T-helper 1 cell (primary cell): ENCODE measurements around the gene DIP2A.

Source experiments
- DNase-seq, 5 donors: peaks; one replicate each; pipeline ENCODE4 v3.0.0-alpha.2; 2012 to 2020

DIP2A gene

GRCh38 chr21:46538262-46538661 is 79.6 kb downstream of the DIP2A start:
- no peak for DNase-seq

- DNase-seq = no peak
These were observed 80.4 kb downstream of the DIP2A start for GRCh38 chr21:46538851-46539666.

GRCh38 chr21:46540087-46540710 is 81.5 kb downstream of the DIP2A start:
- DNase-seq = peak in 1 of 5 donors; percentile 47

- no peak for DNase-seq
These were observed 84.0 kb downstream of the DIP2A start for GRCh38 chr21:46542588-46543124.

- no peak for DNase-seq
These were observed 84.6 kb downstream of the DIP2A start for GRCh38 chr21:46543306-46543705.

- DNase-seq = no peak
These were observed 85.3 kb downstream of the DIP2A start for GRCh38 chr21:46544003-46544402.

GRCh38 chr21:46544824-46545223 is 86.1 kb downstream of the DIP2A start:
- DNase-seq = no peak

- no peak for DNase-seq
These were observed 86.7 kb downstream of the DIP2A start for GRCh38 chr21:46545363-46545762.

- DNase-seq = no peak
These were observed 87.2 kb downstream of the DIP2A start for GRCh38 chr21:46545911-46546310.

- DNase-seq = no peak
These were observed 88.1 kb downstream of the DIP2A start for GRCh38 chr21:46546799-46547198.

- DNase-seq = no peak
These were observed 91.0 kb downstream of the DIP2A start for GRCh38 chr21:46549650-46550049.

GRCh38 chr21:46550116-46550941 is 91.6 kb downstream of the DIP2A start:
- peak; percentile 45 to 73 (median 58) for DNase-seq

- peak in 3 of 5 donors; percentile 15 to 36 (median 32) for DNase-seq
These were observed 93.0 kb downstream of the DIP2A start for GRCh38 chr21:46551636-46552241.

GRCh38 chr21:46552274-46552673 is 93.6 kb downstream of the DIP2A start:
- peak in 2 of 5 donors; percentile 10 to 14 for DNase-seq

- no peak for DNase-seq
These were observed 94.2 kb downstream of the DIP2A start for GRCh38 chr21:46552865-46553379.

GRCh38 chr21:46553993-46554392 is 95.3 kb downstream of the DIP2A start:
- DNase-seq = no peak

GRCh38 chr21:46554431-46555224 is 95.9 kb downstream of the DIP2A start:
- DNase-seq = no peak

GRCh38 chr21:46555225-46555617 is 96.5 kb downstream of the DIP2A start:
- no peak for DNase-seq

- no peak for DNase-seq
These were observed 97.0 kb downstream of the DIP2A start for GRCh38 chr21:46555678-46556077.

- DNase-seq = no peak
These were observed 98.1 kb downstream of the DIP2A start for GRCh38 chr21:46556802-46557201.

GRCh38 chr21:46557469-46557868 is 98.8 kb downstream of the DIP2A start:
- no peak for DNase-seq
